ENCODE data around the gene TRIM47. TPM values are rescaled to one million over a fixed set of nuclear protein-coding genes. Genes with fewer than 3 reads are reported as not detected.

TRIM47 gene
- total RNA-seq, 1 experiment from 2014 or later, result 2.5 TPM

GRCh38 chr17:75894049-75894733 lies 15.8 kb upstream of the TRIM47 start:
- Mint-ChIP-seq H3K36me3 (ENCODE audit: insufficient read depth, unreplicated experiment) (peaks cover 53% of the 10 kb centered on the region), H3K9me3 (ENCODE audit: unreplicated experiment) (no peaks in the 10 kb centered on the region), H3K27ac (ENCODE audit: unreplicated experiment) (no peak overlapping the region), H3K27me3 (ENCODE audit: insufficient read depth, unreplicated experiment) (no peaks in the 10 kb centered on the region), H3K4me3 (ENCODE audit: unreplicated experiment) (no peak overlapping the region), H3K4me1 (ENCODE audit: low read depth, unreplicated experiment) (peaks cover 19% of the 10 kb centered on the region)
- intact Hi-C loops (cut with micrococcal nuclease; ENCODE audit: unreplicated experiment), result no loop called here
- POLR2A ChIA-PET, result no interaction called here
- H3K27me3 ChIP-seq (replicated peaks; ENCODE audit: control insufficient read depth, insufficient read depth, low read length), result no peaks in the 10 kb centered on the region
- TF ChIP-seq, protein P1, sequence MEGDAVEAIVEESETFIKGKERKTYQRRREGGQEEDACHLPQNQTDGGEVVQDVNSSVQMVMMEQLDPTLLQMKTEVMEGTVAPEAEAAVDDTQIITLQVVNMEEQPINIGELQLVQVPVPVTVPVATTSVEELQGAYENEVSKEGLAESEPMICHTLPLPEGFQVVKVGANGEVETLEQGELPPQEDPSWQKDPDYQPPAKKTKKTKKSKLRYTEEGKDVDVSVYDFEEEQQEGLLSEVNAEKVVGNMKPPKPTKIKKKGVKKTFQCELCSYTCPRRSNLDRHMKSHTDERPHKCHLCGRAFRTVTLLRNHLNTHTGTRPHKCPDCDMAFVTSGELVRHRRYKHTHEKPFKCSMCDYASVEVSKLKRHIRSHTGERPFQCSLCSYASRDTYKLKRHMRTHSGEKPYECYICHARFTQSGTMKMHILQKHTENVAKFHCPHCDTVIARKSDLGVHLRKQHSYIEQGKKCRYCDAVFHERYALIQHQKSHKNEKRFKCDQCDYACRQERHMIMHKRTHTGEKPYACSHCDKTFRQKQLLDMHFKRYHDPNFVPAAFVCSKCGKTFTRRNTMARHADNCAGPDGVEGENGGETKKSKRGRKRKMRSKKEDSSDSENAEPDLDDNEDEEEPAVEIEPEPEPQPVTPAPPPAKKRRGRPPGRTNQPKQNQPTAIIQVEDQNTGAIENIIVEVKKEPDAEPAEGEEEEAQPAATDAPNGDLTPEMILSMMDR (IDR thresholded peaks at IDR 0.05; ENCODE audit: insufficient read depth in 1 of 2, low read depth in 1 of 2, low read length in 1 of 2, severe bottlenecking in 1 of 2, unreplicated experiment in 1 of 2), result no peak
- H3K9me3 ChIP-seq, result no peaks in the 10 kb centered on the region
- no TSS peak for BruUV-seq (replicated peaks)
- no peak for DNase-seq
- H3K4me3 ChIP-seq (ENCODE audit: low read depth, low read length), result no peak overlapping the region
- H3K36me3 ChIP-seq (ENCODE audit: control insufficient read depth, insufficient read depth, low read length), result peaks cover 3% of the 10 kb centered on the region; the same call in 1 of the 2 replicates
- CTCF ChIA-PET, result interaction anchor here (1.1 kb wide), 1 partner anchor 10 kb away, joined by 3 read pairs; the partner anchor contains the start of gene MRPL38
- peaks cover 21% of the 10 kb centered on the region for H3K4me1 ChIP-seq

DNA sequence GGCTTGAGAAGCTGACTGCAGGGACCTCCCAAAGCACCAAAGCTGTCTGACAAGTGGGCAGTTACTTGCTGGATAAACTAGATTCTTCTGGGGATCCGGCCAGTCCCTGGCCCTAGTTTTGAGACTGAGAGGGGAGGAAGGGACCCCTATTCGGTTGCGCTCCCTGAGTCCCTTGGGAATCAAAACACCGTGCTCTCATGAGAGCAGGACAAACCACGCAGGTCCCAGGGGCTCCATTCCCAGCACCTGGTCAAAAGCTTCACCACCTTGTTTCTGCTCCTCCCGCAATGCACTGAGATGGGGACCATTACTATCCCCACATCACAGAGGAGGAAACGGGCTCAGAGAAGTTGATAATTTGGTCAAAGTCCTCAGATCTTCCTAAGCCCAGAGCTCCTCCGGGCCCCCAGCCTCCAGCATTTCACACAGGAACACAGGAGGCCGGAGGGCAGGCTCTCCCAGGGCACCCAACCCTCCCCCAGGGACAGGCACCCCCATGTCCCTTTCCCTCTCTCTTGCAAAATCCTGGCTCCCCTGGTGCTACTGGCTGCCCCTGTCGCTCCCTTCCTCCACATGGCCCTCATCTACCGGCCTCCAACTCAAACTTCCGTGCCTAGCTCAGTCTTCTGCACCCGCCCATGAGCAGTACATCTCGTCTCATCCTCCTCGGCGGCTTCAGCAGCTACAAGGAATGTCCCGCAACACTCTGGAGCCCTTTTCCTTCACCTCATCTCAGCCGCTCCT lies 15.1 kb upstream of the TRIM47 start:
- Mint-ChIP-seq H3K4me1 (ENCODE audit: low read depth, unreplicated experiment) (peaks cover 19% of the 10 kb centered on the region), H3K9me3 (ENCODE audit: unreplicated experiment) (no peaks in the 10 kb centered on the region), H3K4me3 (ENCODE audit: unreplicated experiment) (no peak overlapping the region), H3K27ac (ENCODE audit: unreplicated experiment) (no peak overlapping the region), H3K27me3 (ENCODE audit: insufficient read depth, unreplicated experiment) (no peaks in the 10 kb centered on the region), H3K36me3 (ENCODE audit: insufficient read depth, unreplicated experiment) (peaks cover 46% of the 10 kb centered on the region)
- intact Hi-C loops (cut with micrococcal nuclease; ENCODE audit: unreplicated experiment), result no loop called here
- POLR2A ChIA-PET, result interaction anchor here (0.5 kb wide), 1 partner anchor 43 kb away, joined by 3 read pairs; no protein-coding TSS in a partner anchor
- no peaks in the 10 kb centered on the region for H3K9me3 ChIP-seq
- H3K4me1 ChIP-seq, result peaks cover 21% of the 10 kb centered on the region
- no peak for DNase-seq
- no TSS peak for BruUV-seq (replicated peaks)
- TF ChIP-seq, protein P1 (IDR thresholded peaks at IDR 0.05; ENCODE audit: insufficient read depth in 1 of 2, low read depth in 1 of 2, low read length in 1 of 2, severe bottlenecking in 1 of 2, unreplicated experiment in 1 of 2), result no peak
- no peaks in the 10 kb centered on the region for H3K27me3 ChIP-seq (replicated peaks; ENCODE audit: control insufficient read depth, insufficient read depth, low read length)
- no peak overlapping the region for H3K4me3 ChIP-seq (ENCODE audit: low read depth, low read length)
- CTCF ChIA-PET, result interaction anchor here (1.1 kb wide), 1 partner anchor 11 kb away, joined by 3 read pairs; the partner anchor contains the start of gene MRPL38
- H3K36me3 ChIP-seq (ENCODE audit: control insufficient read depth, insufficient read depth, low read length), result peaks cover 2% of the 10 kb centered on the region; the same call in 1 of the 2 replicates

- POLR2A ChIA-PET, result no interaction called here
- Histone ChIP-seq H3K4me1 (peaks cover 21% of the 10 kb centered on the region), H3K27me3 (replicated peaks; ENCODE audit: control insufficient read depth, insufficient read depth, low read length) (no peaks in the 10 kb centered on the region), H3K9me3 (no peaks in the 10 kb centered on the region), H3K4me3 (ENCODE audit: low read depth, low read length) (no peak overlapping the region), H3K36me3 (ENCODE audit: control insufficient read depth, insufficient read depth, low read length) (peaks cover 2% of the 10 kb centered on the region; the same call in 1 of the 2 replicates)
- H3K4me1 Mint-ChIP-seq (ENCODE audit: low read depth, unreplicated experiment), result peaks cover 19% of the 10 kb centered on the region
- DNase-seq, result no peak
- peaks cover 38% of the 10 kb centered on the region for H3K36me3 Mint-ChIP-seq (ENCODE audit: insufficient read depth, unreplicated experiment)
- no peak overlapping the region for H3K27ac Mint-ChIP-seq (ENCODE audit: unreplicated experiment)
- intact Hi-C loops (cut with micrococcal nuclease; ENCODE audit: unreplicated experiment), result no loop called here
- BruUV-seq (replicated peaks), result no TSS peak
- no peaks in the 10 kb centered on the region for H3K9me3 Mint-ChIP-seq (ENCODE audit: unreplicated experiment)
- CTCF ChIA-PET, result no interaction called here
- H3K27me3 Mint-ChIP-seq (ENCODE audit: insufficient read depth, unreplicated experiment), result no peaks in the 10 kb centered on the region
- no peak overlapping the region for H3K4me3 Mint-ChIP-seq (ENCODE audit: unreplicated experiment)
- TF ChIP-seq, protein P1 (IDR thresholded peaks at IDR 0.05; ENCODE audit: insufficient read depth in 1 of 2, low read depth in 1 of 2, low read length in 1 of 2, severe bottlenecking in 1 of 2, unreplicated experiment in 1 of 2), result no peak
Measured at GRCh38 chr17:75892556-75893224, 14.3 kb upstream of the TRIM47 start.
